ENCODE data around the gene FOXI1. TPM values are rescaled to one million over a fixed set of nuclear protein-coding genes. Genes with fewer than 3 reads are reported as not detected.

The FOXI1 gene
- total RNA-seq, 2 donors from 2014 or later, result not detected

DNA sequence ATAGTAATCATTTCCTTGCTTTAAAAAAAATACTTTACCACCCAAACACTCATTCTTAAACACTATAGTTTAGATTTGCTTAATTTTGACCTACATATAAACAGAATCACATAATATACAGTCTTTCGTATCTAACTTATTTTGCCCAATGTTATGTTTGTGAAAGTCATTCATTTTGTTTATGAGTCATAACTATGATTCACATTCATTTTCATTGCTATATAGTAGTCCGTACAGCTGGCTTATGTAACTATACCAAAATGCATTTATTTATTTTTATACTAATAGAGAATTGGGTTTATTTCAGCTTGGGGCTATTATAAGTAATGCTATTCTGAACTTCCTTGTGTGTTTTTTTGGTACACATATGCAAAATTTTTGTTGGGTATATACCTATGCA is 33.9 kb upstream of the FOXI1 start:
- no peak overlapping the region for H3K27ac ChIP-seq
- no peaks in the 10 kb centered on the region for H3K27me3 ChIP-seq
- TF ChIP-seq POLR2A (IDR thresholded peaks at IDR 0.05), result no peak
- TF ChIP-seq, protein P1, sequence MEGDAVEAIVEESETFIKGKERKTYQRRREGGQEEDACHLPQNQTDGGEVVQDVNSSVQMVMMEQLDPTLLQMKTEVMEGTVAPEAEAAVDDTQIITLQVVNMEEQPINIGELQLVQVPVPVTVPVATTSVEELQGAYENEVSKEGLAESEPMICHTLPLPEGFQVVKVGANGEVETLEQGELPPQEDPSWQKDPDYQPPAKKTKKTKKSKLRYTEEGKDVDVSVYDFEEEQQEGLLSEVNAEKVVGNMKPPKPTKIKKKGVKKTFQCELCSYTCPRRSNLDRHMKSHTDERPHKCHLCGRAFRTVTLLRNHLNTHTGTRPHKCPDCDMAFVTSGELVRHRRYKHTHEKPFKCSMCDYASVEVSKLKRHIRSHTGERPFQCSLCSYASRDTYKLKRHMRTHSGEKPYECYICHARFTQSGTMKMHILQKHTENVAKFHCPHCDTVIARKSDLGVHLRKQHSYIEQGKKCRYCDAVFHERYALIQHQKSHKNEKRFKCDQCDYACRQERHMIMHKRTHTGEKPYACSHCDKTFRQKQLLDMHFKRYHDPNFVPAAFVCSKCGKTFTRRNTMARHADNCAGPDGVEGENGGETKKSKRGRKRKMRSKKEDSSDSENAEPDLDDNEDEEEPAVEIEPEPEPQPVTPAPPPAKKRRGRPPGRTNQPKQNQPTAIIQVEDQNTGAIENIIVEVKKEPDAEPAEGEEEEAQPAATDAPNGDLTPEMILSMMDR (IDR thresholded peaks at IDR 0.05), result no peak
- no peak overlapping the region for H3K4me3 ChIP-seq
- no peak for DNase-seq
- intact Hi-C loops (cut with DNase I), result no loop called here
- 76 to 85% methylated on average over 2 of the region's 2 CpGs for WGBS, 2 donors
- ATAC-seq, result no peak
- no peaks in the 10 kb centered on the region for H3K9me3 ChIP-seq
- H3K4me1 ChIP-seq, result no peaks in the 10 kb centered on the region
- no peaks in the 10 kb centered on the region for H3K36me3 ChIP-seq (replicated peaks in 1 of 2; ENCODE audit: insufficient read depth in 1 of 2, low read depth in 2 of 2)

DNA sequence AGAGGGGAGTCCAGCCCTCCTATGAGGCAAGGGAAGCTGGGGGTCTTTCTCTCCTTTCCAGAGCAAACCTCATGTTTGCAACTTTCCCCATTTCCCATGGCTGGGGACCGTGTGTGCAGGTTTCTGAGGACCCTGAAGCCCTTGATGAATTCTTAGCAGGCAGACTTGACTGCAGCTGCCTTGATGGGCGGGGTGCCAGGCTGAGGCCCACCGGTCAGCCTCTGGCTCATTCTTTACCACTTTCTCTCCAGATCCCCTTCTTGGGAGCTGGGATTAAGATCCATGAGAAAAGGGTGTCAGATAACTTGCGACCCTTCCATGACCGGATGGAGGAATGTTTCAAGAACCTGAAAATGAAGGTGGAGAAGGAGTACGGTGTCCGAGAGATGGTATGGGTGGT is 30.0 kb upstream of the FOXI1 start:
- no peak for DNase-seq
- WGBS, 2 donors, result 70 to 81% methylated on average over 7 of the region's 7 CpGs
- intact Hi-C loops (cut with DNase I), result no loop called here

DNA sequence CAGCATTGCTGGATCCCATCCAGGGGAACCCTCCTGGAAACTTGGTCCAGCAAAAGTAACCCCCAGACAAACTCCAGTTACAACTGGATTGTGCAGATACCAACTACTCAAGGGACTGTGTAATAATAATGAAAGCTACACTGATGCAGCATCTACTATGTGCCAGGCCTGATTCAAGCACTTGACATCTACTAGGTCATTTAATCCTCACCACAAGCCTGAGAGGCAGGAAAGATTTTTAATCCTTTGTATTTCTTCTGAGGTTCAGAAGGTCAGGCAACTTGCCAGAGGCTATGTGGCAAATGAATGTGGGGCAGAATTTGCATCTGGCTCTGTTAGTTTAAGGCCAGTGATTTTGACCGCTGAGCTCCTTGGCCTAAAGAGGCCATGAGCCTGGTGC is 29.5 kb upstream of the FOXI1 start:
- Histone ChIP-seq H3K36me3 (replicated peaks in 1 of 2; ENCODE audit: insufficient read depth in 1 of 2, low read depth in 2 of 2) (no peaks in the 10 kb centered on the region), H3K4me3 (no peak overlapping the region), H3K9me3 (no peaks in the 10 kb centered on the region), H3K27ac (no peak overlapping the region), H3K27me3 (no peaks in the 10 kb centered on the region), H3K4me1 (no peaks in the 10 kb centered on the region)
- WGBS, 2 donors, result 78 to 92% methylated on average over 1 of the region's 1 CpG
- intact Hi-C loops (cut with DNase I), result no loop called here
- DNase-seq (no peak), ATAC-seq (no peak)
- no peak for TF ChIP-seq POLR2A (IDR thresholded peaks at IDR 0.05)
- TF ChIP-seq, protein P1 (IDR thresholded peaks at IDR 0.05), result no peak

More for the DNA sequence above, 30.0 kb upstream of the FOXI1 start:
- TF ChIP-seq, protein P1 (IDR thresholded peaks at IDR 0.05), result no peak
- no peak for TF ChIP-seq POLR2A (IDR thresholded peaks at IDR 0.05)
- H3K4me3 ChIP-seq, result no peak overlapping the region
- no peaks in the 10 kb centered on the region for H3K9me3 ChIP-seq
- H3K27ac ChIP-seq, result no peak overlapping the region
- no peaks in the 10 kb centered on the region for H3K36me3 ChIP-seq (replicated peaks in 1 of 2; ENCODE audit: insufficient read depth in 1 of 2, low read depth in 2 of 2)
- H3K27me3 ChIP-seq, result no peaks in the 10 kb centered on the region
- ATAC-seq, result no peak
- H3K4me1 ChIP-seq, result no peaks in the 10 kb centered on the region

DNA sequence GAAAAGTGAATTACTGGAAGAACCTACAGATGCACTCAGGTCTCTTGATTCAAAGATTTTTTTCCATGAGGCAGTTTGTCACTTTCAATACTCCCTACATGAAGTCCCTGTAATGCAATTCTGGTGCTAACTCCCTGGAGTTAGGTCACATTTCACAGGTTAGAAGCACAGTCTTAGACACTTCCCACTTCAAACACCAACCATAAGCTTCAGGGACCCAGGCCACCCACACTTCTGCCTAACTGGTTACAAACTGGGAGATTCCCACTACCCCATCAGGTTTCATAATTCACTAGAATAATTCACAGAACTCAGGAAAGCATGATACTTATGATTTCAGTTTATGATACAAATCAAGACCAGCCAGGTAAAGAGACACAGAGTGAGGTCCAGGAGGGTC is 29.0 kb upstream of the FOXI1 start:
- no peak for TF ChIP-seq POLR2A (IDR thresholded peaks at IDR 0.05)
- TF ChIP-seq, protein P1 (IDR thresholded peaks at IDR 0.05), result no peak
- Histone ChIP-seq H3K4me3 (no peak overlapping the region), H3K4me1 (no peaks in the 10 kb centered on the region), H3K27me3 (no peaks in the 10 kb centered on the region), H3K9me3 (no peaks in the 10 kb centered on the region), H3K36me3 (replicated peaks in 1 of 2; ENCODE audit: insufficient read depth in 1 of 2, low read depth in 2 of 2) (no peaks in the 10 kb centered on the region), H3K27ac (no peak overlapping the region)
- no peak for ATAC-seq
- intact Hi-C loops (cut with DNase I), result no loop called here
- no peak for DNase-seq

DNA sequence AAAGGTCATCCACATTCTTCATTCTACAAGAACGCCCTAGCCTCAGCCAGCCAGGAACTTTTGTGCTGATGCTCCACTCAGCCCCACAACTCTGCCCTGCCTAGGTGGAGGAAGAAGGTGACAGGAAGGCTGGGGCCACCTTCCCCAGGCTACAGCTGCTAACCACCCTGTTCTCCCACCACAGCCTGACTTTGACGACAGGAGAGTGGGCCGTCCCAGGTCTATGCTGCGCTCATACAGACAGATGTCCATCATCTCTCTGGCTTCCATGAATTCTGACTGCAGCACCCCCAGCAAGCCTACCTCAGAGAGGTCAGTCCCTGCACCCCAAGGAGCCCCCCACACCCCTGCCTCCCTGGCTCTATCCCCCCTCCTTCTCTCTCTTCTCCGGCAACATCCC is 28.2 kb upstream of the FOXI1 start:
- Histone ChIP-seq H3K36me3 (replicated peaks in 1 of 2; ENCODE audit: insufficient read depth in 1 of 2, low read depth in 2 of 2) (no peaks in the 10 kb centered on the region), H3K27ac (no peak overlapping the region), H3K4me1 (no peaks in the 10 kb centered on the region), H3K27me3 (no peaks in the 10 kb centered on the region), H3K9me3 (no peaks in the 10 kb centered on the region), H3K4me3 (no peak overlapping the region)
- 79 to 85% methylated on average over 5 of the region's 5 CpGs for WGBS, 2 donors
- ATAC-seq (no peak), DNase-seq (no peak)
- TF ChIP-seq, protein P1 (IDR thresholded peaks at IDR 0.05), result no peak
- no peak for TF ChIP-seq POLR2A (IDR thresholded peaks at IDR 0.05)
- intact Hi-C loops (cut with DNase I), result no loop called here

Data from body of pancreas (tissue), 4 donors.